OCI-LY7 (cell line): Measurements from ENCODE around the gene GALNT5.

ENCODE experiments used
- CTCF ChIP-seq: fragments of 200-600 bp; sonication (generic); conservative IDR thresholded peaks from 2 replicates; pipeline ENCODE4 v1.5.1; 2014; ENCODE audit warnings: mild to moderate bottlenecking, antibody characterized with exemption, low read length, moderate library complexity, mixed read lengths
- EZH2phosphoT487 ChIP-seq: fragments of 200-600 bp; sonication (generic); IDR thresholded peaks from 2 replicates; pipeline ENCODE4 v1.6.1; 2018; ENCODE audit warnings: low read depth, borderline replicate concordance, mild to moderate bottlenecking, mixed run types, antibody characterized with exemption, low read length, moderate library complexity, mixed read lengths

GRCh38 chr2:157324331-157324843, 66.9 kb downstream of the GALNT5 start:
- no peak for TF ChIP-seq CTCF
- TF ChIP-seq EZH2phosphoT487 = no peak
